ENCODE measurements around the gene STS. TPM values are rescaled to one million over a fixed set of nuclear protein-coding genes. Genes with fewer than 3 reads are reported as not detected.

Gene STS
- total and polyA plus RNA-seq, 10 of the 15 experiments (the other 5 are each of a cell fraction or from before 2014, with no cell fraction given): 1.6 to 19.4 (median 4.7) TPM

GRCh38 chrX:7127056-7127455 is 20.5 kb upstream of the STS start:
- ChIA-PET POLR2A (interaction anchor here (1.1 kb wide), 1 partner anchor 20 kb away, joined by 3 read pairs; no protein-coding TSS in a partner anchor), SMC1A (ENCODE audit: uncharacterized antibody, unreplicated experiment) (interaction anchor here (1.1 to 2.2 kb wide), 4 partner anchors 8 to 19 kb away, joined by 3 to 7 read pairs (median 4); no protein-coding TSS in a partner anchor), RAD21 (ENCODE audit: unreplicated experiment) (interaction anchor here (0.7 to 0.8 kb wide), 2 partner anchors 12 to 40 kb away, joined by 3 to 7 read pairs; no protein-coding TSS in a partner anchor), CTCF (no interaction called here)
- no peak overlapping the region for H3K9ac ChIP-seq (ENCODE audit: control insufficient read depth, insufficient read depth, low read length)
- no peak overlapping the region for H3K27ac ChIP-seq (ENCODE audit: control insufficient read depth, insufficient read depth)
- no peaks in the 10 kb centered on the region; the same call in 2 of the 3 replicates for H3K9me3 ChIP-seq (replicated peaks; ENCODE audit: control insufficient read depth, insufficient read depth, low read length)
- H3K4me2 ChIP-seq (ENCODE audit: control insufficient read depth, insufficient read depth): no peak overlapping the region
- BruUV-seq (replicated peaks): no TSS peak
- no peak overlapping the region for H3K4me3 ChIP-seq
- H4K20me1 ChIP-seq (ENCODE audit: control insufficient read depth, insufficient read depth): no peaks in the 10 kb centered on the region
- ATAC-seq (no peak), FAIRE-seq (no peak), DNase-seq (ENCODE audit: low read depth, low spot score) (no peak)
- H2AFZ ChIP-seq (ENCODE audit: control insufficient read depth, low read depth, low read length): no peak overlapping the region
- WGBS (ENCODE audit: insufficient coverage, insufficient replicate concordance, low lambda C conversion rate, missing lambda C conversion rate): 92% methylated on average over 2 of the region's 2 CpGs
- in situ Hi-C loops (cut with MboI) (no loop called here), intact Hi-C loops (cut with micrococcal nuclease; ENCODE audit: unreplicated experiment) (no loop called here)
- peaks cover 11% of the 10 kb centered on the region for H3K79me2 ChIP-seq (ENCODE audit: control insufficient read depth, insufficient read depth, low read length)
- H3K36me3 ChIP-seq (ENCODE audit: control insufficient read depth in 2 of 2, insufficient read depth in 2 of 2, low read length in 1 of 2): no peaks in the 10 kb centered on the region; a peak in 3 of 4 replicates
- no peaks in the 10 kb centered on the region for H3K4me1 ChIP-seq (ENCODE audit: control insufficient read depth, insufficient read depth, low read length)
- H3K27me3 ChIP-seq (replicated peaks in 1 of 2; ENCODE audit: control insufficient read depth in 2 of 2, insufficient read depth in 2 of 2, low read length in 1 of 2): no peaks in the 10 kb centered on the region
- no peak for TF ChIP-seq MAX (IDR thresholded peaks at IDR 0.05; ENCODE audit: low read depth, low read length)
- TF ChIP-seq, protein P1, sequence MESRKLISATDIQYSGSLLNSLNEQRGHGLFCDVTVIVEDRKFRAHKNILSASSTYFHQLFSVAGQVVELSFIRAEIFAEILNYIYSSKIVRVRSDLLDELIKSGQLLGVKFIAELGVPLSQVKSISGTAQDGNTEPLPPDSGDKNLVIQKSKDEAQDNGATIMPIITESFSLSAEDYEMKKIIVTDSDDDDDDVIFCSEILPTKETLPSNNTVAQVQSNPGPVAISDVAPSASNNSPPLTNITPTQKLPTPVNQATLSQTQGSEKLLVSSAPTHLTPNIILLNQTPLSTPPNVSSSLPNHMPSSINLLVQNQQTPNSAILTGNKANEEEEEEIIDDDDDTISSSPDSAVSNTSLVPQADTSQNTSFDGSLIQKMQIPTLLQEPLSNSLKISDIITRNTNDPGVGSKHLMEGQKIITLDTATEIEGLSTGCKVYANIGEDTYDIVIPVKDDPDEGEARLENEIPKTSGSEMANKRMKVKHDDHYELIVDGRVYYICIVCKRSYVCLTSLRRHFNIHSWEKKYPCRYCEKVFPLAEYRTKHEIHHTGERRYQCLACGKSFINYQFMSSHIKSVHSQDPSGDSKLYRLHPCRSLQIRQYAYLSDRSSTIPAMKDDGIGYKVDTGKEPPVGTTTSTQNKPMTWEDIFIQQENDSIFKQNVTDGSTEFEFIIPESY (IDR thresholded peaks at IDR 0.05): no peak
- TF ChIP-seq STAT3 (IDR thresholded peaks at IDR 0.05; ENCODE audit: low read depth, low read length): no peak
- TF ChIP-seq, protein P2, sequence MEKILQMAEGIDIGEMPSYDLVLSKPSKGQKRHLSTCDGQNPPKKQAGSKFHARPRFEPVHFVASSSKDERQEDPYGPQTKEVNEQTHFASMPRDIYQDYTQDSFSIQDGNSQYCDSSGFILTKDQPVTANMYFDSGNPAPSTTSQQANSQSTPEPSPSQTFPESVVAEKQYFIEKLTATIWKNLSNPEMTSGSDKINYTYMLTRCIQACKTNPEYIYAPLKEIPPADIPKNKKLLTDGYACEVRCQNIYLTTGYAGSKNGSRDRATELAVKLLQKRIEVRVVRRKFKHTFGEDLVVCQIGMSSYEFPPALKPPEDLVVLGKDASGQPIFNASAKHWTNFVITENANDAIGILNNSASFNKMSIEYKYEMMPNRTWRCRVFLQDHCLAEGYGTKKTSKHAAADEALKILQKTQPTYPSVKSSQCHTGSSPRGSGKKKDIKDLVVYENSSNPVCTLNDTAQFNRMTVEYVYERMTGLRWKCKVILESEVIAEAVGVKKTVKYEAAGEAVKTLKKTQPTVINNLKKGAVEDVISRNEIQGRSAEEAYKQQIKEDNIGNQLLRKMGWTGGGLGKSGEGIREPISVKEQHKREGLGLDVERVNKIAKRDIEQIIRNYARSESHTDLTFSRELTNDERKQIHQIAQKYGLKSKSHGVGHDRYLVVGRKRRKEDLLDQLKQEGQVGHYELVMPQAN (conservative IDR thresholded peaks at IDR 0.05): no peak
- no peak for TF ChIP-seq NFYA (IDR thresholded peaks at IDR 0.05; ENCODE audit: borderline replicate concordance, low read depth, low read length)
- no peak for TF ChIP-seq ZNF622 (IDR thresholded peaks at IDR 0.05)
- TF ChIP-seq EGR1 (IDR thresholded peaks at IDR 0.05; ENCODE audit: borderline replicate concordance in 1 of 2, low read depth in 2 of 2, low read length in 2 of 2): no peak
- TF ChIP-seq RB1 (IDR thresholded peaks at IDR 0.05; ENCODE audit: borderline replicate concordance): no peak
- no peak for TF ChIP-seq SIX5 (IDR thresholded peaks at IDR 0.05; ENCODE audit: low read depth, low read length, severe bottlenecking)
- TF ChIP-seq, protein P3, sequence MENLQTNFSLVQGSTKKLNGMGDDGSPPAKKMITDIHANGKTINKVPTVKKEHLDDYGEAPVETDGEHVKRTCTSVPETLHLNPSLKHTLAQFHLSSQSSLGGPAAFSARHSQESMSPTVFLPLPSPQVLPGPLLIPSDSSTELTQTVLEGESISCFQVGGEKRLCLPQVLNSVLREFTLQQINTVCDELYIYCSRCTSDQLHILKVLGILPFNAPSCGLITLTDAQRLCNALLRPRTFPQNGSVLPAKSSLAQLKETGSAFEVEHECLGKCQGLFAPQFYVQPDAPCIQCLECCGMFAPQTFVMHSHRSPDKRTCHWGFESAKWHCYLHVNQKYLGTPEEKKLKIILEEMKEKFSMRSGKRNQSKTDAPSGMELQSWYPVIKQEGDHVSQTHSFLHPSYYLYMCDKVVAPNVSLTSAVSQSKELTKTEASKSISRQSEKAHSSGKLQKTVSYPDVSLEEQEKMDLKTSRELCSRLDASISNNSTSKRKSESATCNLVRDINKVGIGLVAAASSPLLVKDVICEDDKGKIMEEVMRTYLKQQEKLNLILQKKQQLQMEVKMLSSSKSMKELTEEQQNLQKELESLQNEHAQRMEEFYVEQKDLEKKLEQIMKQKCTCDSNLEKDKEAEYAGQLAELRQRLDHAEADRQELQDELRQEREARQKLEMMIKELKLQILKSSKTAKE (IDR thresholded peaks at IDR 0.05; ENCODE audit: low read depth, poor library complexity, severe bottlenecking): no peak
- TF ChIP-seq MYB (IDR thresholded peaks at IDR 0.05; ENCODE audit: borderline replicate concordance, low read depth, low read length): no peak
- TF ChIP-seq GATAD2B (conservative IDR thresholded peaks at IDR 0.05; ENCODE audit: low read depth): no peak
- no peak for TF ChIP-seq ZBTB4 (CRISPR knock-in tag; IDR thresholded peaks at IDR 0.05)
- no peak for TF ChIP-seq SMC3 (IDR thresholded peaks at IDR 0.05; ENCODE audit: borderline replicate concordance, low read length)

All from GM12878 (cell line).